IMR-90 (cell line): ENCODE data around the gene SLC7A6OS. TPM values are rescaled to one million over a fixed set of nuclear protein-coding genes. Genes with fewer than 3 reads are reported as not detected.

Experiments
- ATAC-seq: fragments of 200-7000 bp; cut with Tn5 transposase; 2 replicates; pipeline ENCODE4 v1.9.1; 2020; ENCODE audit warnings: low read depth, mild to moderate bottlenecking, moderate library complexity
- BruUV-seq: library from RNA; stranded (reverse); fragments of 400-500 nt; replicated peaks from 2 replicates; lab custom pipeline; 2021; lab: Mats Ljungman, UMichigan
- CTCF ChIA-PET: fragments of 300-600 bp; formaldehyde crosslinking; extraction: SDS; loops from one replicate; lab custom pipeline; 2021; ENCODE audit warnings: antibody characterized with exemption; lab: Yijun Ruan, JAX
- POLR2A ChIA-PET: fragments of 300-600 bp; sonication (Branson Sonifier 250); formaldehyde crosslinking; loops from one replicate; lab custom pipeline; 2022; ENCODE audit warnings: antibody characterized with exemption; ENCODE audit not compliant: unreplicated experiment; lab: Charles Lee
- DNase-seq: peaks from one replicate; pipeline ENCODE4 v3.0.0; 2013
- H2AFZ ChIP-seq: replicated peaks from 2 replicates; pipeline ENCODE3; 2013; ENCODE audit warnings: low read length, mild to moderate bottlenecking; ENCODE audit not compliant: poor library complexity
- H2AK5ac ChIP-seq: 2 replicates; pipeline ENCODE4 v1.6.1; 2013; ENCODE audit warnings: low read depth, low read length, inconsistent platforms
- H2AK9ac ChIP-seq: replicated peaks from 2 replicates; pipeline ENCODE3; 2013; ENCODE audit warnings: mild to moderate bottlenecking, low read depth, low read length, moderate library complexity; ENCODE audit not compliant: poor library complexity
- H2BK120ac ChIP-seq: 2 replicates; pipeline ENCODE4 v1.6.1; 2013; ENCODE audit warnings: low read depth, low read length, inconsistent platforms
- H2BK15ac ChIP-seq: 3 replicates; pipeline ENCODE4 v1.6.1; 2013; ENCODE audit warnings: low read depth, low read length, inconsistent platforms
- H2BK20ac ChIP-seq: 2 replicates; pipeline ENCODE4 v1.6.1; 2013; ENCODE audit warnings: low read depth, mild to moderate bottlenecking, inconsistent platforms, low read length, moderate library complexity
- H2BK5ac ChIP-seq: 2 replicates; pipeline ENCODE4 v1.6.1; 2013; ENCODE audit warnings: mild to moderate bottlenecking, low read depth, low read length, inconsistent platforms; ENCODE audit not compliant: poor library complexity, severe bottlenecking
- H3K14ac ChIP-seq: replicated peaks from 2 replicates; pipeline ENCODE4 v1.6.1; 2013; ENCODE audit warnings: low read depth, low read length, inconsistent platforms
- H3K18ac ChIP-seq: 2 replicates; pipeline ENCODE4 v1.6.1; 2013; ENCODE audit warnings: low read depth, low read length, control low read depth
- H3K23ac ChIP-seq: 2 replicates; pipeline ENCODE4 v1.6.1; 2013; ENCODE audit warnings: low read depth, low read length, inconsistent platforms
- H3K27ac ChIP-seq: 2 replicates; pipeline ENCODE4 v1.5.1; 2013; ENCODE audit warnings: mild to moderate bottlenecking, control low read depth, low read length; ENCODE audit not compliant: insufficient read depth
- H3K27me3 ChIP-seq: 2 replicates; pipeline ENCODE4 v1.6.1; 2013; ENCODE audit warnings: low read length; ENCODE audit not compliant: control insufficient read depth, insufficient read depth
- H3K36me3 ChIP-seq: 2 replicates; pipeline ENCODE4 v1.6.1; 2013; ENCODE audit warnings: low read length, mixed read lengths; ENCODE audit not compliant: control insufficient read depth, insufficient read depth
- H3K4ac ChIP-seq: 2 replicates; pipeline ENCODE4 v1.6.1; 2013; ENCODE audit warnings: low read depth, low read length, inconsistent platforms
- H3K4me1 ChIP-seq: 2 replicates; pipeline ENCODE4 v1.6.1; 2013; ENCODE audit warnings: low read length, mixed read lengths; ENCODE audit not compliant: control insufficient read depth, insufficient read depth
- H3K4me2 ChIP-seq: 2 replicates; pipeline ENCODE4 v1.6.1; 2013; ENCODE audit warnings: low read depth, mild to moderate bottlenecking, control low read depth, low read length, moderate library complexity
- H3K4me3 ChIP-seq: 2 replicates; pipeline ENCODE4 v1.5.1; 2013; ENCODE audit warnings: low read depth, mild to moderate bottlenecking, control low read depth, low read length, moderate library complexity; ENCODE audit not compliant: insufficient read depth
- H3K56ac ChIP-seq: 2 replicates; pipeline ENCODE4 v1.6.1; 2013; ENCODE audit warnings: low read length, inconsistent platforms; ENCODE audit not compliant: insufficient read depth; ENCODE audit errors: extremely low read depth
- H3K79me1 ChIP-seq, 2 experiments: 2 replicates each; pipeline ENCODE4 v1.6.1; 2013; ENCODE audit warnings: low read length in 2 of 2, inconsistent platforms in 1 of 2, low read depth in 1 of 2
- H3K9ac ChIP-seq: 2 replicates; pipeline ENCODE4 v1.6.1; 2013; ENCODE audit warnings: low read depth, low read length, control low read depth
- H3K9me1 ChIP-seq: 2 replicates; pipeline ENCODE4 v1.6.1; 2013; ENCODE audit warnings: low read length, inconsistent platforms; ENCODE audit not compliant: insufficient read depth
- H3K9me3 ChIP-seq: 2 replicates; pipeline ENCODE4 v1.6.1; 2013; ENCODE audit warnings: low read length; ENCODE audit not compliant: control insufficient read depth, insufficient read depth
- H4K20me1 ChIP-seq: 2 replicates; pipeline ENCODE4 v1.6.1; 2013; ENCODE audit warnings: low read length, inconsistent platforms; ENCODE audit not compliant: insufficient read depth
- H4K5ac ChIP-seq: 2 replicates; pipeline ENCODE4 v1.6.1; 2013; ENCODE audit warnings: mild to moderate bottlenecking, low read depth, low read length, control low read depth
- H4K8ac ChIP-seq, 2 experiments: 2 replicates each; pipeline ENCODE4 v1.6.1; 2013; ENCODE audit warnings: low read depth in 2 of 2, low read length in 2 of 2, control low read depth in 1 of 2, inconsistent platforms in 1 of 2
- H4K91ac ChIP-seq: 2 replicates; pipeline ENCODE4 v1.6.1; 2013; ENCODE audit warnings: low read depth, low read length, inconsistent platforms; ENCODE audit not compliant: insufficient read depth
- CEBPB ChIP-seq: IDR thresholded peaks from 2 replicates; pipeline ENCODE4 v1.6.1; 2012; ENCODE audit warnings: low read depth, low read length, improper control_type of control experiment
- FOS ChIP-seq: fragments of 150-350 bp; IDR thresholded peaks from 2 replicates; pipeline ENCODE4 v1.6.1; 2016; ENCODE audit warnings: low read depth, low read length
- MAFK ChIP-seq: IDR thresholded peaks from 2 replicates; pipeline ENCODE4 v1.6.1; 2012; ENCODE audit warnings: low read depth, low read length, improper control_type of control experiment
- MXI1 ChIP-seq: IDR thresholded peaks from 2 replicates; pipeline ENCODE4 v1.6.1; 2012; ENCODE audit warnings: low read depth, mild to moderate bottlenecking, low read length, moderate library complexity, borderline replicate concordance
- NFE2L2 ChIP-seq: fragments of 150-350 bp; IDR thresholded peaks from 2 replicates; pipeline ENCODE4 v1.6.1; 2016; ENCODE audit warnings: low read depth, mild to moderate bottlenecking, low read length
- RAD21 ChIP-seq: IDR thresholded peaks from 2 replicates; pipeline ENCODE4 v1.6.1; 2012; ENCODE audit warnings: low read length, improper control_type of control experiment
- RCOR1 ChIP-seq: IDR thresholded peaks from 2 replicates; pipeline ENCODE4 v1.6.1; 2012; ENCODE audit warnings: mild to moderate bottlenecking, low read length, improper control_type of control experiment; ENCODE audit not compliant: insufficient replicate concordance
- RFX5 ChIP-seq: IDR thresholded peaks from 2 replicates; pipeline ENCODE4 v1.8.0; 2012; ENCODE audit warnings: low read depth, mild to moderate bottlenecking, low read length, moderate library complexity
- SMC3 ChIP-seq: fragments of 150-350 bp; IDR thresholded peaks from 2 replicates; pipeline ENCODE4 v1.6.1; 2016; ENCODE audit warnings: low read depth, mild to moderate bottlenecking, antibody characterized with exemption, low read length, moderate library complexity
- WGBS, 2 experiments: methylation state at CpG; one replicate each; pipeline versions ENCODE4 v1.1.5 to v1.1.7; 2013; ENCODE audit warnings: missing lambda C conversion rate in 2 of 2; ENCODE audit not compliant: insufficient read length in 1 of 2; ENCODE audit errors: extremely low coverage in 2 of 2; 5-methylcytosine and 5-hydroxymethylcytosine counted together
- dilution Hi-C: fragments of 300-500 bp; cut with HindIII; formaldehyde crosslinking; loops from one replicate; pipeline ENCODE4 v1.14.3; 2018; ENCODE audit warnings: low sequenced_read_pairs; ENCODE audit not compliant: unreplicated experiment
- in situ Hi-C: fragments of 300-500 bp; cut with MboI; formaldehyde crosslinking; loops from 3 replicates; pipeline ENCODE4 v1.14.3; 2019; ENCODE audit warnings: low sequenced_read_pairs, inconsistent platforms, mixed read lengths
- intact Hi-C: fragments of 100-400 bp; cut with micrococcal nuclease; formaldehyde crosslinking; loops from 2 replicates; pipeline ENCODE4 v1.10.0; 2022
- polyA plus RNA-seq, 3 experiments: library from polyadenylated mRNA; depleted of rRNA; stranded (reverse); fragments of >200 nt; gene quantifications; 2 replicates each; pipeline ENCODE4 v1.2.3, GENCODE V29; 2012; ENCODE audit warnings: low replicate concordance in 1 of 3
- total RNA-seq: library from RNA; depleted of rRNA; stranded (reverse); fragments of >200 nt; gene quantifications from 2 replicates; pipeline ENCODE4 v1.2.3, GENCODE V29; 2012
- TF ChIP-seq, protein P1 (sequence below): conservative IDR thresholded peaks from 2 replicates; pipeline ENCODE4 v1.5.1; 2012; ENCODE audit warnings: mild to moderate bottlenecking, low read depth, low read length, improper control_type of control experiment

SLC7A6OS gene
- total and polyA plus RNA-seq, 2 of the 4 experiments (the other 2 are of a cell fraction) = 6.8 to 8.4 TPM

DNA sequence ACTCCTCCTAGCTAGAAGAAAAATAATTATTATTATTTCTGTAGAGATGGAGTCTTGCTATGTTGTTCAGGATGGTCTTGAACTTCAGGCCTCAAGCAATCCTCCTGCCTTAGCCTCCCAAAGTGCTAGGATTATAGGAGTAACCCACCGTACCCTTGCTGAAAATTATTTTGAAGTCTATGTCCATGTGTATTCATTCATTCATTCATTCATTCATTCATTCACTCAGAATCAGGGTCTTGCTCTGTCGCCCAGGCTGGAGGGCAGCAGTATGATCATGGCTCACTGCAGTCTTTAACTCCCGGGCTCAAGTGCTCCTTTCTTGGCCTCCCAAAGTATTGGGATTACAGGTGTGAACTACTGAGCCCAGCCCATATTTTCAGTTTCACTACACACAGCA, 4.1 kb downstream of the SLC7A6OS start:
- Histone ChIP-seq H2BK20ac (no peak overlapping the region), H2BK120ac (no peak overlapping the region), H4K20me1 (peaks cover 14% of the 10 kb centered on the region; the same call in 1 of the 2 replicates), H3K9me1 (no peaks in the 10 kb centered on the region), H2BK5ac (no peak overlapping the region), H4K5ac (no peak overlapping the region), H3K18ac (no peak overlapping the region), H2BK15ac (no peak overlapping the region), H3K14ac (no peak overlapping the region), H3K23ac (no peak overlapping the region), H3K4me1 (peaks cover 6% of the 10 kb centered on the region), H3K27me3 (no peaks in the 10 kb centered on the region), H3K9ac (no peak overlapping the region), H4K8ac (no peak overlapping the region), H2AK5ac (no peak overlapping the region), H3K9me3 (no peaks in the 10 kb centered on the region), H3K4me2 (no peak overlapping the region), H3K36me3 (peaks cover 28% of the 10 kb centered on the region), H2AK9ac (no peak overlapping the region), H4K91ac (no peak overlapping the region), H3K56ac (no peak overlapping the region), H3K4ac (no peak overlapping the region), H3K27ac (no peak overlapping the region), H3K79me1 (peaks cover 12 to 60% of the 10 kb centered on the region in 2 experiments), H3K4me3 (no peak overlapping the region), H2AFZ (no peak overlapping the region)
- in situ Hi-C loops = no loop called here
- CTCF ChIA-PET = no interaction called here
- intact Hi-C loops = no loop called here
- TF ChIP-seq RAD21 = no peak
- TF ChIP-seq, protein P1, sequence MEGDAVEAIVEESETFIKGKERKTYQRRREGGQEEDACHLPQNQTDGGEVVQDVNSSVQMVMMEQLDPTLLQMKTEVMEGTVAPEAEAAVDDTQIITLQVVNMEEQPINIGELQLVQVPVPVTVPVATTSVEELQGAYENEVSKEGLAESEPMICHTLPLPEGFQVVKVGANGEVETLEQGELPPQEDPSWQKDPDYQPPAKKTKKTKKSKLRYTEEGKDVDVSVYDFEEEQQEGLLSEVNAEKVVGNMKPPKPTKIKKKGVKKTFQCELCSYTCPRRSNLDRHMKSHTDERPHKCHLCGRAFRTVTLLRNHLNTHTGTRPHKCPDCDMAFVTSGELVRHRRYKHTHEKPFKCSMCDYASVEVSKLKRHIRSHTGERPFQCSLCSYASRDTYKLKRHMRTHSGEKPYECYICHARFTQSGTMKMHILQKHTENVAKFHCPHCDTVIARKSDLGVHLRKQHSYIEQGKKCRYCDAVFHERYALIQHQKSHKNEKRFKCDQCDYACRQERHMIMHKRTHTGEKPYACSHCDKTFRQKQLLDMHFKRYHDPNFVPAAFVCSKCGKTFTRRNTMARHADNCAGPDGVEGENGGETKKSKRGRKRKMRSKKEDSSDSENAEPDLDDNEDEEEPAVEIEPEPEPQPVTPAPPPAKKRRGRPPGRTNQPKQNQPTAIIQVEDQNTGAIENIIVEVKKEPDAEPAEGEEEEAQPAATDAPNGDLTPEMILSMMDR = no peak
- TF ChIP-seq RCOR1 = no peak
- no peak for TF ChIP-seq CEBPB
- TF ChIP-seq FOS = no peak
- no peak for TF ChIP-seq SMC3
- no peak for TF ChIP-seq NFE2L2
- TF ChIP-seq MXI1 = no peak
- no peak for TF ChIP-seq MAFK
- no peak for TF ChIP-seq RFX5
- BruUV-seq = no TSS peak
- ATAC-seq (no peak), DNase-seq (no peak)
- POLR2A ChIA-PET = no interaction called here
- dilution Hi-C loops = no loop called here
- WGBS, 2 experiments = no CpG with 5 or more reads among the region's 3 CpGs
